GM12878 (cell line): ENCODE results near the gene CCDC106.

ENCODE experiments used
- ATF7 ChIP-seq: fragments of 450-650 bp; IDR thresholded peaks from 2 replicates; pipeline ENCODE4 v1.6.1; 2016; ENCODE audit warnings: low read depth, mild to moderate bottlenecking
- CTCF ChIP-seq, 3 experiments: IDR thresholded peaks in 2 of 3; conservative IDR thresholded peaks in 1 of 3; 2 replicates each; pipeline ENCODE4 v1.5.1; 2011; ENCODE audit warnings: low read depth in 3 of 3, low read length in 3 of 3, mild to moderate bottlenecking in 3 of 3, control low read depth in 2 of 3, moderate library complexity in 2 of 3, inconsistent platforms in 1 of 3, mixed read lengths in 1 of 3; ENCODE audit not compliant: control insufficient read depth in 2 of 3, insufficient read depth in 1 of 3; ENCODE audit errors: extremely low read depth in 1 of 3
- NRF1 ChIP-seq: conservative IDR thresholded peaks from 2 replicates; pipeline ENCODE4 v1.6.1; 2011; ENCODE audit warnings: mild to moderate bottlenecking, low read depth, low read length, improper control_type of control experiment
- PRDM15 ChIP-seq: fragments of 450-650 bp; formaldehyde crosslinking; IDR thresholded peaks from 2 replicates; pipeline ENCODE4 v1.4.0; 2020; ENCODE audit warnings: mild to moderate bottlenecking, moderate library complexity
- RB1 ChIP-seq: fragments of 450-650 bp; formaldehyde crosslinking; IDR thresholded peaks from 2 replicates; pipeline ENCODE4 v1.6.1; 2017; ENCODE audit warnings: mild to moderate bottlenecking, borderline replicate concordance
- SMC3 ChIP-seq: IDR thresholded peaks from 2 replicates; pipeline ENCODE4 v1.6.1; 2011; ENCODE audit warnings: low read length, improper control_type of control experiment, borderline replicate concordance
- SP1 ChIP-seq: IDR thresholded peaks from one replicate; pipeline ENCODE4 v1.6.1; 2011; ENCODE audit warnings: low read depth, low read length

- TF ChIP-seq CTCF (IDR thresholded peaks at IDR 0.05 in 2 of 3, conservative IDR thresholded peaks at IDR 0.05 in 1 of 3; ENCODE audit: control insufficient read depth in 2 of 3, extremely low read depth in 1 of 3, insufficient read depth in 1 of 3, low read depth in 3 of 3, low read length in 3 of 3) = no peak
- no peak for TF ChIP-seq ATF7
- TF ChIP-seq PRDM15 = no peak
- no peak for TF ChIP-seq RB1
- no peak for TF ChIP-seq NRF1
- no peak for TF ChIP-seq SP1
- no peak for TF ChIP-seq SMC3
These were observed 29.0 kb downstream of the CCDC106 start for GRCh38 chr19:55676889-55677505.
